Caki2 (cell line): ENCODE data around the gene AXL. TPM values are rescaled to one million over a fixed set of nuclear protein-coding genes. Genes with fewer than 3 reads are reported as not detected.
"Not testable (repeated sequence)": the region's sequence is repeated elsewhere in the genome, so short reads cannot be mapped to it uniquely, and the experiment has no call there.

ENCODE experiments used
- DNase-seq: peaks from one replicate; pipeline ENCODE4 v3.0.0-alpha.2; 2015; ENCODE audit warnings: low read depth
- in situ Hi-C: cut with HindIII; loops from 2 replicates; pipeline ENCODE4 v1.10.0; 2016; ENCODE audit warnings: low sequenced_read_pairs, low pct_unique_long_range_greater_than_20kb, mixed read lengths
- total RNA-seq: library from RNA; depleted of rRNA; stranded (reverse); fragments of >200 nt; shearing (Covaris generic); gene quantifications from 2 replicates; pipeline ENCODE4 v1.2.3, GENCODE V29; 2014; ENCODE audit warnings: low replicate concordance

The AXL gene
- total RNA-seq, 1 experiment from 2014 or later: 418 TPM

GRCh38 chr19:41229338-41229737, 10.3 kb downstream of the AXL start:
- in situ Hi-C loops: not testable (repeated sequence)
- DNase-seq: peak; percentile 56

GRCh38 chr19:41230067-41230857, 11.2 kb downstream of the AXL start:
- no peak for DNase-seq
- in situ Hi-C loops: no loop called here

- DNase-seq: no peak
- in situ Hi-C loops: no loop called here
These were observed 13.7 kb downstream of the AXL start for GRCh38 chr19:41232686-41233085.

GRCh38 chr19:41233748-41234240, 14.8 kb downstream of the AXL start:
- no peak for DNase-seq
- in situ Hi-C loops: no loop called here

GRCh38 chr19:41234512-41235168, 15.6 kb downstream of the AXL start:
- DNase-seq: no peak
- in situ Hi-C loops: no loop called here

GRCh38 chr19:41235480-41235879, 16.5 kb downstream of the AXL start:
- DNase-seq: no peak
- in situ Hi-C loops: no loop called here

GRCh38 chr19:41238244-41238643, 19.2 kb downstream of the AXL start:
- DNase-seq: no peak
- in situ Hi-C loops: no loop called here

GRCh38 chr19:41239363-41239762, 20.3 kb downstream of the AXL start:
- DNase-seq: no peak
- in situ Hi-C loops: no loop called here

- no peak for DNase-seq
- in situ Hi-C loops: no loop called here
These were observed 21.0 kb downstream of the AXL start for GRCh38 chr19:41239961-41240574.

GRCh38 chr19:41241859-41242258, 22.8 kb downstream of the AXL start:
- in situ Hi-C loops: no loop called here

GRCh38 chr19:41244117-41244516, 25.1 kb downstream of the AXL start:
- no peak for DNase-seq
- in situ Hi-C loops: no loop called here

More at GRCh38 chr19:41241859-41242258, 22.8 kb downstream of the AXL start:
- DNase-seq: no peak

- in situ Hi-C loops: no loop called here
- DNase-seq: no peak
These were observed 26.8 kb downstream of the AXL start for GRCh38 chr19:41245843-41246242.

GRCh38 chr19:41248895-41249294, 29.9 kb downstream of the AXL start:
- no peak for DNase-seq
- in situ Hi-C loops: no loop called here

GRCh38 chr19:41249707-41250423, 30.8 kb downstream of the AXL start:
- in situ Hi-C loops: no loop called here
- DNase-seq: no peak

GRCh38 chr19:41253660-41254059, 34.6 kb downstream of the AXL start:
- DNase-seq: no peak
- in situ Hi-C loops: no loop called here

GRCh38 chr19:41255171-41255570, 36.1 kb downstream of the AXL start:
- DNase-seq: no peak
- in situ Hi-C loops: no loop called here

- no peak for DNase-seq
- in situ Hi-C loops: no loop called here
These were observed 42.6 kb downstream of the AXL start for GRCh38 chr19:41261474-41262190.
